IPS DF 4.7 (cell line): ENCODE measurements around the gene RHBDL3.

Source experiments
- DNase-seq: peaks from one replicate; pipeline ENCODE4 v3.0.0-alpha.2; 2013; ENCODE audit warnings: low spot score; ENCODE audit errors: extremely low read depth

Gene RHBDL3

GRCh38 chr17:32356378-32356743 lies 90.7 kb downstream of the RHBDL3 start:
- DNase-seq, result no peak

- DNase-seq, result no peak
Measured at GRCh38 chr17:32356750-32357149, 91.1 kb downstream of the RHBDL3 start.

- DNase-seq, result no peak
Measured at GRCh38 chr17:32357615-32358014, 92.0 kb downstream of the RHBDL3 start.

GRCh38 chr17:32361270-32361669 lies 95.6 kb downstream of the RHBDL3 start:
- DNase-seq, result no peak

DNA sequence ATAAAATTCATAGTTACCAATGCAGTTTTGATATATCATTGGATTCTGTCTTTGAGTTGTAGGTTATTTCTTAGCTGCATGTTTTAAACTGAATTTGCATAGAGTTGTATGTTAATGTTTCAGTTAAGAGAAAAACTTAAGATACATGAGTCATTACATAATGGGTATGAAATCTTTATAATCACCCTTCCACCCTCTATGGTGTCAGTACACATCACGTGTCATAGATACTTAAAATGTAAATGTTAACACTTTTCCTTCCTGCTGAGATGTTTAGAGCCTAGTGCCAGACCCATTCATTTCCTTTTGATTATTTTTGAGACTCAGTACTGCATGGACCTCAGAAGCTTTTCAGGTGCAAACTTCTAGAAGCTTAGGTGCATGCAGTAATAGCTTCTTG lies 104.8 kb downstream of the RHBDL3 start:
- no peak for DNase-seq
